B cell (primary cell): ENCODE measurements around the gene PILRB. TPM values are rescaled to one million over a fixed set of nuclear protein-coding genes. Genes with fewer than 3 reads are reported as not detected.

Experiments
- ATAC-seq: fragments of 200-7000 bp; cut with Tn5 transposase; one replicate; pipeline ENCODE4 v1.10.0; 2021; ENCODE audit warnings: low read depth, mild to moderate bottlenecking, moderate number of reproducible peaks, moderate library complexity
- CTCF ChIA-PET: fragments of 350-600 bp; sonication (Branson Sonifier 250); formaldehyde crosslinking; loops from one replicate; lab custom pipeline; 2021; ENCODE audit warnings: antibody characterized with exemption, inconsistent platforms; lab: Charles Lee
- POLR2A ChIA-PET: fragments of 350-600 bp; sonication (Branson Sonifier 250); formaldehyde crosslinking; loops from one replicate; lab custom pipeline; 2021; ENCODE audit warnings: antibody characterized with exemption; lab: Charles Lee
- DNase-seq: peaks from one replicate; pipeline ENCODE4 v3.0.0; 2013
- H2AFZ ChIP-seq: 2 replicates; pipeline ENCODE4 v1.6.1; 2012; ENCODE audit warnings: mild to moderate bottlenecking, low read depth, low read length; ENCODE audit not compliant: insufficient read depth, poor library complexity, severe bottlenecking
- H3K27ac ChIP-seq, 2 donors: 1 replicate in 1 of 2; 2 replicates in 1 of 2; pipeline ENCODE4 v1.5.1; 2012 to 2013; ENCODE audit warnings: low read length in 2 of 2, mild to moderate bottlenecking in 2 of 2, moderate library complexity in 1 of 2
- H3K27me3 ChIP-seq, 4 experiments: fragments of 200-600 bp in 1 of 4; sonication (generic) in 1 of 4; replicated peaks in 1 of 4; 1 replicate in 2 of 4; 2 replicates in 2 of 4; pipeline versions ENCODE4 v1.6.1 to v1.7.0; 2013 to 2016; ENCODE audit warnings: low read length in 3 of 4, mild to moderate bottlenecking in 2 of 4, mixed read lengths in 1 of 4, moderate library complexity in 1 of 4; ENCODE audit not compliant: insufficient read depth in 4 of 4, control insufficient read depth in 3 of 4; ENCODE audit errors: control extremely low read depth in 1 of 4
- H3K36me3 ChIP-seq, 2 experiments: replicated peaks in 1 of 2; 1 replicate in 1 of 2; 2 replicates in 1 of 2; pipeline versions ENCODE4 v1.6.1 to v1.7.1; 2013; ENCODE audit warnings: low read length in 1 of 2; ENCODE audit not compliant: insufficient read depth in 2 of 2, control insufficient read depth in 1 of 2; ENCODE audit errors: control extremely low read depth in 1 of 2, extremely low read depth in 1 of 2
- H3K4me1 ChIP-seq, 2 donors: fragments of 200-600 bp in 1 of 2; sonication (generic) in 1 of 2; 1 replicate in 1 of 2; 2 replicates in 1 of 2; pipeline versions ENCODE4 v1.5.1 to v1.6.1; 2013 to 2017; ENCODE audit warnings: low read length in 2 of 2; ENCODE audit not compliant: control insufficient read depth in 2 of 2, insufficient read depth in 2 of 2
- H3K4me2 ChIP-seq: replicated peaks from 2 replicates; pipeline ENCODE3; 2012; ENCODE audit warnings: mild to moderate bottlenecking, low read depth, low read length; ENCODE audit not compliant: poor library complexity, severe bottlenecking
- H3K4me3 ChIP-seq, 5 experiments: fragments of 200-600 bp in 1 of 5; sonication (generic) in 1 of 5; 1 replicate in 3 of 5; 2 replicates in 2 of 5; pipeline versions ENCODE4 v1.5.1 to v1.7.0; 2011 to 2016; ENCODE audit warnings: low read length in 4 of 5, mild to moderate bottlenecking in 4 of 5, low read depth in 2 of 5, control low read depth in 1 of 5, moderate library complexity in 1 of 5; ENCODE audit not compliant: insufficient read depth in 1 of 5; ENCODE audit errors: control extremely low read depth in 1 of 5, extremely low read depth in 1 of 5
- H3K79me2 ChIP-seq: fragments of 200-600 bp; sonication (generic); one replicate; pipeline ENCODE4 v1.6.0; 2016; ENCODE audit warnings: low read length; ENCODE audit not compliant: control insufficient read depth, insufficient read depth
- H3K9ac ChIP-seq: fragments of 200-600 bp; sonication (generic); 2 replicates; pipeline ENCODE4 v1.6.1; 2017; ENCODE audit warnings: mild to moderate bottlenecking, low read length, moderate library complexity
- H3K9me3 ChIP-seq, 3 donors: one replicate each; pipeline versions ENCODE4 v1.6.1 to v1.7.1; 2013; ENCODE audit warnings: low read length in 2 of 3; ENCODE audit not compliant: control insufficient read depth in 2 of 3, insufficient read depth in 1 of 3; ENCODE audit errors: control extremely low read depth in 1 of 3
- H4K20me1 ChIP-seq: 2 replicates; pipeline ENCODE4 v1.6.0; 2012; ENCODE audit warnings: mild to moderate bottlenecking, low read length; ENCODE audit not compliant: insufficient read depth, control insufficient read depth, poor library complexity, severe bottlenecking
- H3K27ac Mint-ChIP-seq: one replicate; pipeline ENCODE4 v1.8.0; 2021; ENCODE audit warnings: mixed read lengths
- H3K27me3 Mint-ChIP-seq: one replicate; pipeline ENCODE4 v1.8.0; 2021; ENCODE audit warnings: mixed read lengths
- H3K4me1 Mint-ChIP-seq: one replicate; pipeline ENCODE4 v1.8.0; 2021; ENCODE audit warnings: mixed read lengths
- H3K4me3 Mint-ChIP-seq: one replicate; pipeline ENCODE4 v1.8.0; 2021; ENCODE audit warnings: mixed read lengths
- H3K9me3 Mint-ChIP-seq: one replicate; pipeline ENCODE4 v1.8.0; 2022; ENCODE audit warnings: mixed read lengths; ENCODE audit not compliant: insufficient read depth
- CTCF ChIP-seq: fragments of 200-600 bp; IDR thresholded peaks from one replicate; pipeline ENCODE4 v1.8.0; 2022; ENCODE audit warnings: antibody characterized with exemption, mild to moderate bottlenecking
- EZH2 ChIP-seq: IDR thresholded peaks from 2 replicates; pipeline ENCODE4 v1.6.1; 2012; ENCODE audit warnings: borderline replicate concordance, low read depth, mild to moderate bottlenecking, moderate library complexity, low read length; ENCODE audit not compliant: insufficient read depth, poor library complexity, severe bottlenecking
- WGBS: methylation state at CpG from one replicate; pipeline ENCODE4 v1.1.5; 2013; ENCODE audit warnings: missing lambda C conversion rate; ENCODE audit not compliant: insufficient coverage; 5-methylcytosine and 5-hydroxymethylcytosine counted together
- intact Hi-C: fragments of 100-400 bp; cut with micrococcal nuclease; formaldehyde crosslinking; loops from one replicate; pipeline ENCODE4 v1.10.0; 2022
- polyA plus RNA-seq: library from polyadenylated mRNA; depleted of rRNA; stranded (reverse); fragments of >200 nt; gene quantifications from 2 replicates; pipeline ENCODE4 v1.2.3, GENCODE V29; 2012
- total RNA-seq, 2 donors: library from RNA; stranded (reverse); fragments of 120-200 nt in 1 of 2; gene quantifications; 1 replicate in 1 of 2; 2 replicates in 1 of 2; pipeline versions ENCODE4 v1.2.3 to v1.2.4, GENCODE V29; 2013 to 2022

The PILRB gene
- total and polyA plus RNA-seq, 2 donors (not counting 1 experiment from before 2014, with no cell fraction given), result 162 to 391 TPM

- Mint-ChIP-seq H3K27ac (peak overlapping the region; percentile 99), H3K4me3 (peak overlapping the region; percentile 87), H3K4me1 (peaks cover 81% of the 10 kb centered on the region), H3K9me3 (no peaks in the 10 kb centered on the region), H3K27me3 (no peaks in the 10 kb centered on the region)
- WGBS, result 7% methylated on average over 6 of the region's 6 CpGs
- Histone ChIP-seq H3K27ac (peak overlapping the region; percentile 97 to 99), H4K20me1 (no peaks in the 10 kb centered on the region), H3K9me3 (no peaks in the 10 kb centered on the region), H2AFZ (peak overlapping the region; percentile 29), H3K4me2 (peak overlapping the region; percentile 72), H3K36me3 (peaks cover 0 to 3% of the 10 kb centered on the region in 2 experiments), H3K4me1 (peaks cover 68 to 86% of the 10 kb centered on the region in 2 donors), H3K79me2 (peaks cover under 1% of the 10 kb centered on the region), H3K27me3 (no peaks in the 10 kb centered on the region), H3K4me3 (no peak overlapping the region), H3K9ac (peak overlapping the region; percentile 51)
- CTCF ChIA-PET, result interaction anchor here (0.6 to 5.7 kb wide), 14 partner anchors 10 to 236 kb away, joined by 3 to 49 read pairs (median 4); partner anchors contain the start of genes MEPCE and ZCWPW1
- peak; percentile 95 for DNase-seq
- intact Hi-C loops, result loop anchor here (1.0 to 2.0 kb wide), 8 partner anchors 11 to 287 kb away; partner anchors contain the start of genes PILRB, PPP1R35 and ZCWPW1
- ATAC-seq, result peak; percentile 84
- POLR2A ChIA-PET, result interaction anchor here (0.5 to 2.2 kb wide), 14 partner anchors 10 to 307 kb away, joined by 3 to 44 read pairs (median 5); partner anchors contain the start of genes GPC2, MEPCE and ZCWPW1
- TF ChIP-seq CTCF (no peak), EZH2 (no peak)
Observed at GRCh38 chr7:100369105-100369504, 11.2 kb downstream of the PILRB start.

GRCh38 chr7:100370303-100370702 is 12.4 kb downstream of the PILRB start:
- no peak overlapping the region for H3K4me3 ChIP-seq
- TF ChIP-seq CTCF (no peak), EZH2 (no peak)
- Mint-ChIP-seq H3K27ac (peak overlapping the region; percentile 92), H3K9me3 (no peaks in the 10 kb centered on the region), H3K4me3 (peak overlapping the region; percentile 23), H3K27me3 (no peaks in the 10 kb centered on the region), H3K4me1 (peaks cover 84% of the 10 kb centered on the region)
- H3K79me2 ChIP-seq, result peaks cover 7% of the 10 kb centered on the region
- H3K27ac ChIP-seq, result peak overlapping the region; percentile 97 to 99
- ChIA-PET CTCF (interaction anchor here (2.2 to 5.7 kb wide), 2 partner anchors 11 to 37 kb away, joined by 11 to 49 read pairs; no protein-coding TSS in a partner anchor), POLR2A (interaction anchor here (0.7 kb wide), 1 partner anchor 60 kb away, joined by 3 read pairs; no protein-coding TSS in a partner anchor)
- no peaks in the 10 kb centered on the region for H3K36me3 ChIP-seq
- no peaks in the 10 kb centered on the region for H4K20me1 ChIP-seq
- H3K9ac ChIP-seq, result peak overlapping the region; percentile 17
- peaks cover 71 to 92% of the 10 kb centered on the region in 2 donors for H3K4me1 ChIP-seq
- 77% methylated on average over 3 of the region's 4 CpGs for WGBS
- no peaks in the 10 kb centered on the region for H3K9me3 ChIP-seq
- H2AFZ ChIP-seq, result no peak overlapping the region
- H3K27me3 ChIP-seq, result no peaks in the 10 kb centered on the region
- intact Hi-C loops, result no loop called here
- peak; percentile 25 for DNase-seq
- H3K4me2 ChIP-seq, result peak overlapping the region; percentile 72
- no peak for ATAC-seq
